ENCODE results near the gene NOP14.

Gene NOP14

DNA sequence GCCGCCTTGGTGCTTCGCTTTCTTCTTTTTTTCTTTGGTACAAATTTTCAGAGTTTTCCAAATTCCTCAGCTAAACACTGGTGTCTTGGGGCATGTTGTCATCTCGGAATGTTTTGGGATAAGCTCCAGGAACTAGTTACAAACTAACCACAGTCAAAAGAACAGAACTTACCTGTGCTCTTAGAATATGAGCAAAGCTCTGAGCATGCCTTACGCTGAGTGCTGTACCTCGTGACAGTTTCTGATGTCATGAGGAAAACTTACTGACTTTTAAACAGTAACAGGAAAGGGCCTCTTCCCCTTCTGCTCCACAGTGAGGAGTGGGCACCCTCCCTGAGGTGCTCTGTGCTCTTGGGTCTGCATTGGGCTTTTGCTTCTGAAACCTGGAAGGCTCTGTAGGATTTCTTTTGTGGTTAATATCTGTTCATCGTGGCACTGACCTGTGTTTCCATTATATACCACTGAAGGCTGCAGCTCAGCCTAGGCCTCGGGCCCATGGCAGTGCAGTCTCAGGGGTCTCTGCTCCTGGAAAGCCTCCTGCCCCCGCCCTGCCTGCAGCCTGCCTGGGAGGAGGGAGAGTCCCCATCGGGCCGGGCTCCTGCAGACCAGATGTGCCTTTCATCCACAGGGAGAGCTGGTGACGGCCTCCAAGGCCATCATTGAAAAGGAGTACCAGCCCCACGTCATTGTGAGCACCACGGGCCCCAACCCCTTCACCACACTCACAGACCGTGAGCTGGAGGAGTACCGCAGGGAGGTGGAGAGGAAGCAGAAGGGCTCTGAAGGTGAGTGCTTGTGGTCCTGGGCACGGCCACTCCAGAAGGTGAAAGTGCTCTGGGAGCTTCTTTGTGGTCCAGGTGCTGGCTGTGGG lies 48.7 kb downstream of the NOP14 start:
- DNase-seq (ENCODE audit: low read depth): no peak

DNA sequence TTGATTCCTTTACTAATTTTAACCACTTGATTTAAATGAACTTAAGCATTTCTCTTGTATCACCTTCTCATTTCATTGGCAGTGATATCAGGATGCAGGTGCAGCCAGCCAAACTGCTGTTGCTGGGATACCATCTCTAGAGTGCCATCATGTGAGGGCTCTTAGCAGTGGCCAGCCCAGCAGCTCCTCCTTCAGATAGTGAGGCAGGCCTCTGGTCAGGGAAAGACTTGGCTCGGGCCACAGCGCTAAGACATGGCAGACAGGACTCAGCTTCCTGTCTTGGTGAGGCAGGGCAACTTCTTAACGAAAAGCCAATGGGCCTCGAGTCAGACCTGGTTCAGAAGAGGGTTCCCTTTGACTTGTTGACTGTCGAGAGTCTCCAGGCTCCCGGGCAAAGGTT lies 50.0 kb downstream of the NOP14 start:
- DNase-seq (ENCODE audit: low read depth): no peak

DNA sequence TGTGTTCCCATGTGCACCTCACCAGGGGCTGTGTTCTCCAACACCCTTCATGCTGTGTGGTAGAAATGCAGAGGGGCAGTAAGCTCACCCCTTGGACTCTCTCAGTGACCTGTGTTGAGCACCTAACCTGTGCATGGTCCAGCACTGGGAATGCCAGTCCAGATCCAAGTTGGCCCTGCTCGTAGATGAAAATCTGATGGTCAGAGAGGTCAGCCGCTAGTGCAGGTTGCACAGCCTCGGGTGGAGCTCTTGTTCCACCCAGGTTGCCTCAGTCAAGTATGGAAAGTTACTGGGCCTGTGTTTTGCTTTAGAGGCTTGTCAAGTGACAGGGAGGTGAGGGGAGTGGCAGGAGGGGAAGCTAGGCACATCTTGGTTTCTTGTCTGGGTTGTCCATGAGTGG lies 51.3 kb downstream of the NOP14 start:
- DNase-seq (ENCODE audit: low read depth): no peak

DNA sequence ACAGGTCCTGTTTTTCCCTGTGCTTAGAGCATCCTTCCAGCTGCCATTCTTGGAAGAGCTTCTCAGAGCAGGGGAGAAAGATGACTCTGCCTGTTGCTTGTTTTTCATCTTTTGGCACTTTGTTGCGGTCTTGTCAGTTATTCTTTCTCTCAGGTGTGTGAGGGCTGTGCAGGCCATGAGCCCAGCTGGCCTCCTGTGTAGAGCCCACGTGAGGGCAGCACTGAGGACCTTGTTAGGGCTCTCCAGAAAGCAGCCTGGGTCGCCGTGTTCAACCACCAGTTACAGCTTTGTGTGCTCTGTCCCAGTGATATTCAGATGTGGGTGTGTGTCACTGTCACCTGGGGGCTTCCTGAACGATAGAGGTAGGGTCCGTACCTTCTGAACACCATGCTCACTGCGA lies 52.8 kb downstream of the NOP14 start:
- DNase-seq (ENCODE audit: low read depth): no peak

DNA sequence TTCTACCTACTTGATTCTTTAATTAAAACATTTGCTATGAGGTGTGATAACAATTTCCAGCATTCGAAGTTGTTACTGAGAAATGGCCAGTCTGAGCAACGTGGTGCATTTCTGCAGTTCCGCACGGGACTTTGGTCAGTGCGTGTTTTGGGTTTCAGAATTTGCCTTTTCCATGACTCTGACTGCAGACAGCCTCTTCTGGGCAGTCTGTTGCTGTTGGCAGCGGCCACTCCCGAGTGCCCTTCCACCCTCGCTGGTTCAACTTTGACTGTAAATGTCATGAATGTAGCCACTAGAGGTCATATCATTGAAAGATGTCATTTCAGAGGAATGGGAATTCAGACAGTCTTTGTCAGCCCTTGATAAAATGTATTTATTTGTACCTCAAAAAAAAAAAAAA lies 53.6 kb downstream of the NOP14 start:
- DNase-seq (ENCODE audit: low read depth): no peak

DNA sequence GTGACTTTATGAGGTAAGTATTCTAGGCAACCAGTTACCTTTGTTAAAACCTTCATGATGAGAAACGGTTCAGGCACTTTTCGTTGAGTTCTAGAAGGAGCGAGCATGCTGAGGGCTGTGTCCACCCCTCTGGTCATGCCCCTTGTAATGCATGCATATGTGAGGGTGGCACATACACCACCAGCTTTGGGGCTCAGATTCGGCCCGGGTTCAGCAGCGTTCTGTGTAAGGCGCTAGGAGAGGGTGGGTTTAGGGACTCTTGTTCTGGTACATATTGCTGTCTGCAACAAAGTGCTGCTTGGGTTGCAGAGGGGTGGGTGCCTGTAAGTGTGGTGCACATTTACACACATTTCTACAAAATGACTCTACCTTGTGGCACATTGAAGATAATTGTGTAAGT lies 54.5 kb downstream of the NOP14 start:
- DNase-seq (ENCODE audit: low read depth): no peak

DNA sequence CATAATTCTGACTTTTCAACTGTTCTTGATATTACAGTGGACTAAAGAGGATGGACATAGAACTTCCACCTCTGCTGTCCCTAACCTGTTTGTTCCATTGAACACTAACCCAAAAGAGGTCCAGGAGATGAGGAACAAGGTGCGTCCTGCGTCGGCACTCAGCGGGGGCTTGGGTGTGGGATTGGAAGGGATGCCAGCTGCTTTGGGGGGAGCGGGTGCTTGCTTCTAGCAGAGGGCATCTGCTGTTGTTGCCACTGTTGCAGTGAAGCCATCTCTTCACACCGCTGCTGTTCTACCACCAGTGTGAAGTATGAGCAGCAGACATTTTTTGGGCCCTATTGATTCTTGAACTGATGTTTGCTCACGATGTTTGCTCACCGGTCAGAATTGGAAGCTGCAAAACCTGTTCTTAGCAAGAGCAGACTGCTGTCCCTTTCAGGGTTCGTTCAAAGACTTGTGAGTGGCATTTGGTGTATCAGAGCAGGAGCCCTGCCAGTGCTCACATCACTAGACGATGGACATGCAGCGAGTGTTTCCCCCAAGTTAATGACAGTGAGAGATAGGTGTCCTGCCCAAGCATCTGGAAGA lies 55.4 kb downstream of the NOP14 start:
- no peak for DNase-seq (ENCODE audit: low read depth)

DNA sequence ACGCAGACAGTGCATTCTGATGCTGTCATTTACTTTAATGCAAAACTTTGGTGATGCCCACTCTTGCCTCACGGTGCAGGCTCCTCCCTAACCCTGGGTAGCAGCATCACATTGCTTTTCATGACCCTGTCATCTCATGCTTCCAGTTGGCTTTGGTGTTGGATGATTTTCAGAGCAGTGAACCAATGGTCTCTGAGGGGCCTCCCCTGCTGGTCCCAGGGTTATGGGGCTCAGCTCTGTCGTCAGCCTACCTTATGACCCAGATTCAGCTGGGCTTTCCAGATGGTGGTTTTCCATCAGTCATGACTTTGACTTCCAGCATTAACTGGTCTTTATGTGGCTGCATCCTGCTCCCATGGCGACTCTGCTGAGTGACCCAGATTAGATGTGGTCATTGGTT lies 56.0 kb downstream of the NOP14 start:
- no peak for DNase-seq (ENCODE audit: low read depth)

DNA sequence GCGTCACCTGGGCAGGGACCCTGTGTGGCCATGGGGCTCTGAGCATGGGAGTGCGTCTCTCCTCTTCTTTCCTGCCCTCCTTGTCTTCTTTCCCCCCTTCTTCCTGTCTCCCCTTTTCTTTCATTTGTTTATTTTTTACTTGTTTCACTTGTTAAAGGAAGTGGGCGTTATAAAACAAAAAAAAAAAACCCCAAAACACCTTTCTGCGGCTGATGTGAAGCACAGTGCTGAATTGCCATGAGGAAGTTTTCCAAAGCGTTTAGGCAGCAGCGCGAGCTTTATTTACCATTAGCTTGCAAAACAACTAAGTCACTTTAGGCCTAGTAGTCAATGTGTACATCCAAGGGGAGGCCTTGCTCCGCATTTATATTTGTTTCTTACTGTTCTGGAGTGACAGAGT lies 57.0 kb downstream of the NOP14 start:
- no peak for DNase-seq (ENCODE audit: low read depth)

DNA sequence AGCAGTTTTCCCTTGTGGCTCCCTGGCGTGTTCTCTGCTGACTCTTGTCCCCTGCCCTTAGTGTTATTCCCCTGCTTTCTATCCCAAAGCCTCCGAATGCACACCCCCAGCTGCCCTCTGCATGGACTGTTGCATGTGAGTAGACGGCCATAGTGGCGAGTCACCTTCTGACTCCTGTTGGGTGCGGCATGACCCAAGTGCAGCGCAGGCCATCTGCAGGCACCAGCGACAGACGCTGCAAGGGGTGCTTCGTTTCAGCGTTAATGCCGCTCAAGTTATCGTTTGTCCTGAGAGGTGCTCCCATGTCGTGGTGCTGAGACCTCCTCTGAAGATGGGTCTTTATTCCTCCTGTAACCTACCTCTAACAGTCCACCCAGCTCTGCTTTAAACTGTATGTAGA lies 57.7 kb downstream of the NOP14 start:
- no peak for DNase-seq (ENCODE audit: low read depth)

DNA sequence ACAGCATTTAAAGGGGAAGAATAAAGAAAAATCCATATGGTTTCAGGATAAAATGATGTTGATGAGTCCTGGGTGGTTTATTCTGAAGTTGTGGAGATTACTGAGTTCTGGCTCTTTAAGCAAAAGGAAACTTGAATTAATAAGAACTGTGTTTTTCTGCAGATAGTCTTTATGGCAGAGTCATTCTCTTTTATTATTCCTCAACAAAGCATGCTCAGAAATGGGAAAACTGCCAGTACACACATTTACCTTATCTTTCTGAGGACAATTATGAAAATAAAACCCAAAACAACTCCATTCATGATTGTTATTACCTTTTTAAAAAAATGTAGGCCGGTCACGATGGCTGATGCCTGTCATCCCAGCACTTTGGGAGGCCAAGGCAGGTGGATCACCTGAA lies 61.1 kb downstream of the NOP14 start:
- no peak for DNase-seq (ENCODE audit: low read depth)

DNA sequence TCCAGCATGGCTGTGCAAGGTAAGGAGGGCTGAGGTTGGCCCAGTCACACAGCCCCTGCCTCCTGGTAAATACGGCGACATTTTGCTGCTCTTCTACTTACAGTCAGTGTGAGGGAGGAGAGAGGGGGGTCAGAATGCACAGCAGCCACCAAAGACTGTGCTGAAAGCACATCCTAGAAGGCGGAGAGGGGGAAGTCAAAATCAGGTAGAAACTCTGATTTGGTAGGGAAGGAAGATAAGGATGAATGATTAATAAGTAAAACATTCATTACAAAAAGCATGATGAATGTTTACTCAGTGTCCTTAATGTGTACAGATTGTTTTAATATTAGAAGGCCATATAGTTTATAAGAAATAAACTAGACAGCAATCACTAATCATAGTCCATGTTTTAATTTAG lies 62.0 kb downstream of the NOP14 start:
- no peak for DNase-seq (ENCODE audit: low read depth)

DNA sequence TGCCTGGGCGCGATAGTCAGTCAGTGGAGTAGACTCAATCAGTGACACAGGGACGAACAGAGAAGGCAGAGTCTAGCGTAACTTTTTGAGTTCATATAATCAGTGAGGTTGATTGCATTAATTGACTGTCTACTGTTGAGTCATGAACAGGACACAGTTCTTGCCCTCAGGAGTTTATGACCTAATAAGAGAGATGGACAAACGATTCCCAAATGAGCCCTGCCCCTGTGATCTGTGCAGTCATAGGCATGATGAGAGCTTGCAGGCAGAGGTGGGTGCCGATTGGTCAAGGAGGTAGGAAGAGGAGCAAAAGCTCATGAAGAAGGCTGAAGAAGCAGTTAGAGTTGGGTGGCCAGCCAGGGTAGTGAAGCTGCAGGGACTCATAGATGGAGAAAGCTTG lies 62.5 kb downstream of the NOP14 start:
- no peak for DNase-seq (ENCODE audit: low read depth)

DNA sequence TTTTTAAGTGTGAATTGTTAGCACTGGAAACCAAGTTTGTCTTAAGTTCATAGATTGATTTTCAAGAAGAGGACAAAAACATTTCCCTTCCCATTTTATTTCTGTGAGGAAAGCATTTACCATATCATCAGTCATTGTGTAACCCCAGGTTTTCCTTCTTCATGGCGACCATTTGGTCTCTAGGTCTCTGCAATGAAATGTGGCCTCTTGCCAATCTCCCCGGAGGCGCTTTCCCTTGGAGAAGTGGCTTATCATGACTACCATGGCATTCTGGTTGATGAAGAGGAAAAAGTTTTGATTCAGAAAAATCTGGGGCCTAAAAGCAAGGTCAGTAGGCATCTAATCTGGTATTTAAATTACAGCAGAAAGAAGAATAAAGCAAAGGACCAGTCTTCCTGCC lies 65.2 kb downstream of the NOP14 start:
- DNase-seq (ENCODE audit: low read depth): no peak

DNA sequence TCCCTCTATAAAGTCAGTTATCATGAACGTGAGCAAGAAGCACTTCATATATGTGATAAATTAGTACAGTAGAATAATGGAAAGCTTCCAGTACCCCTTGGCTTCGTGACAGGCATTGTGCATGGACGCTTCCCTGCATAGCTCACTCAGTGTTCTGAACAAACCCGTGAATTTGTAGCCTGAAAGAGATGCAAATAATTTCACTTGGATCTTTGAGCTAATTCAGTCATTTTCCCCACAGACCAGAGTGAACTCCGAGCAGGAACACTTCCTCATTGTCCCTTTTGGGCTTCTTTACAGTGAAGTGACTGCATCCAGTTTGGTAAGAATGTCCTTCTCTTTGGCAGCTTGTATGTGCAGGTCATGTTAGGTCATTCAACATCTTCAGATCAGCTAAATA lies 69.4 kb downstream of the NOP14 start:
- DNase-seq (ENCODE audit: low read depth): no peak

DNA sequence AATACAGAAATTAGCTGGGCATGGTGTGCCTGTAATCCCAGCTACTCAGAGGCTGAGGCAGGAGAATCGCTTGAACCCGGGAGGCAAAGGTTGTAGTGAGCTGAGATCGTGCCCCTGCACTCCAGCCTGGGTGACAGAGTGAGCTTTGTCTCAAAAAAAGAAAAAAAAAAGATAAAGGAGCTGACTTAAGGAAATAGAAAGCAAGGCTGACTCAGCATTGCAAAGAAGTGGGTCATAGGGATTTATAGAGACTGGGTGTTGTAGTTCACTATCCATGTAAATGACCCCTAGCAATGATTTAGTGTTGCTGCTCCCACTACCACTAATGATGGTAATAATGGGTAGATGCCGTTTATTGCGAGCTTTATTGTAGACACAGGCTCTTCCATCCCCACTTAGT lies 71.9 kb downstream of the NOP14 start:
- no peak for DNase-seq (ENCODE audit: low read depth)

DNA sequence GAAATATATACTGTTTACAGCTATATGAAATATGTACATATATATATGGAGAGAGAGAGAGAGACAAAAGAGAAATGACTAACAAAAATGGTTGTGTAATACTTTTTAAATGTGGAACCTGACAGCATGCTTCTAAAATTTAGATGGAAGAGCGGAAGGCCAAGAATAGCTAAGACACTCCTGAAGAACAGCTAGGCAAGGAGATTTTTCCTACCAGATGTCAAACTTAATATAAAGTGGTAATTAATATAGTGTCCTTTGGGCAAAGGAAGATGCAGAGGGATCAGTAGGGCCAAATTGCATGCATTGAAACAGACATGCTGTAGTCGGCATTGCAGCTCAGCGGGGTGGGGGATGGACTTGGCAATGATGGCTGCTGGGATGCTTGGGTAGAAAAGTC lies 74.3 kb downstream of the NOP14 start:
- no peak for DNase-seq (ENCODE audit: low read depth)

Measured in stimulated activated CD8-positive, alpha-beta memory T cell treated with anti-CD3 and anti-CD28 coated beads, Interleukin-7, amount 100 ng/mL, for 24 hours (primary cell).